CD4-positive, alpha-beta T cell treated with Interleukin-21 for 1 hour (primary cell): ENCODE measurements around the gene IL20RB.
"Not testable (repeated sequence)": the region's sequence is repeated elsewhere in the genome, so short reads cannot be mapped to it uniquely, and the experiment has no call there.

Source experiments
- DNase-seq: peaks from one replicate; pipeline ENCODE4 v3.0.0-alpha.2; 2020

IL20RB gene

GRCh38 chr3:136947477-136947876 is 10.3 kb upstream of the IL20RB start:
- DNase-seq: no peak

GRCh38 chr3:136949146-136949545 is 8.6 kb upstream of the IL20RB start:
- no peak for DNase-seq

GRCh38 chr3:136949708-136950107 is 8.1 kb upstream of the IL20RB start:
- no peak for DNase-seq

GRCh38 chr3:136950623-136951022 is 7.2 kb upstream of the IL20RB start:
- no peak for DNase-seq

DNA sequence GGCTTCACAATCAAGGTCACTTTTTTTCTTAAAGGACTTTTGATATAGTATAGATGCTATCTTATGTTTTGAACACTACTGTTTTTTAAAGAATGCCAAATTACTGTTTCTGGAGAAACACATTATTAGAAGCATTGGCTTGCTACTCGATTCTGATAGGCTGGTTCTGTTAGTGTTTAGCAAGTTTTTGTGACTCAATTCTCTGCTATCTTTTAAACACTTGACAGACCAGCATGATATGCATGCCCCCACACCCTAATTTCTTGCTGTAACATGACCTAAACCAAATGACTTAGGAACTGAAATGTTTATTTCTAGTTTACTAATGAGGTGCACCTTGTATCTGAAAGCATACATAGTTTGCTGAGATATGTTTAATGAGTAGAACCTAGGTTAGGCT is 5.5 kb upstream of the IL20RB start:
- no peak for DNase-seq

DNA sequence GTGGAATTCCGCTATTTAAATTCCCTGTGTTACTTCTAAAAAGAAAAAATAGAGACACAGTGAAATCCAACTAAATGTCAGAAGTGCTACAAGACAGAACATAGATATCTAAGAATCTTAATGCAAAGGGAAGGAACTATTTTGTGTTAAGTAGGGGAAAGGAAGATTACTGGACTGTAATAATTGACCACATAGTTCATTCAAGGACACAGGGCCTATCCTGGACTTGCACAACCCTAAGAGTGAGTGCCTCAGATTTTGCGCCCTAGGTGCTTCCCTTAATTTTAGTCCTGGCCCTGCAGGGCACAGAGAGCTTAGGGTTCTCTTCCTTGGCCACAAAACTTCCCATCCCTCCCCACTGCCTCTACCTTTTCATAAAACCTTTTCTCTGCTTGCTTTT is 3.5 kb upstream of the IL20RB start:
- DNase-seq: no peak

DNA sequence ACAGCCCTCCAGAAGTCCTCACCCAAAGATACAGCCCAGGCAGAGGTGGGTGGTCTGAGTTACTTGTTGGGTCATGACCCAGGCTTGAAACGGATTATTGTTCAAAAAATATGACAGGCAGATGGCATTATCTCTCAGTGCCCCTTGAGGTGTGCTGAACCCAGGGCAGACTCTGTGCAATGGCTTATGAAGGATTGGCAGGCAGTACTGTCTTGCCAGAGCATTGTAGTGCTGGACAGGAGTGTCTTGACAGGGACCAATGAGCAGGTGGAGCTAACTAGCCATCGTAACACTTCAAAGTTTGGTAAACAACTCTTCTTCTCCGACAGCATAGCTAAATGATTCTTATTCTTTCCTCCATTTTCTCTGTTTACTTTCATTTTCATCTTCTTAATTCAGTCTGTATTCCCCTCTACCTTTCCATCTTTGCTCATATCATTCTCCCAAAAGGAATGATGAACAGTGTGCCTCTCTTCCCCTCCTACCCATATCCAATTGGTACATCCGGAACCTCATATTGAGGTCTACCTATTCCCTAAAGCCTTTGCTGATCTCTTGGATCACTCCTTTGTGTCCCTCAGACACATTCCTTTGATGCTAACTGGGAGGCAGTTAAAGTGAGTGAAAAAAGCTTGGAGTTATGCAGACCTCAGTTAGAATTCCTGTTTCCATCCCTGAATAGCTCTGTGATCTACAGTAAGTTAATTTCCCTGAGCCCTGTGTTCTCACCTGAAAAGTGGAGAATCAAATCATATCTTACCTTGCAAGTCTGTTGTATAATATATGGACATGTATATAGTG is 2.6 kb upstream of the IL20RB start:
- DNase-seq: no peak

- DNase-seq: no peak
Measured at GRCh38 chr3:136955813-136956212, 2.0 kb upstream of the IL20RB start.

GRCh38 chr3:136956971-136957370 is 812 bp upstream of the IL20RB start:
- DNase-seq: no peak

GRCh38 chr3:136958939-136959338 is 1.2 kb downstream of the IL20RB start:
- no peak for DNase-seq

DNA sequence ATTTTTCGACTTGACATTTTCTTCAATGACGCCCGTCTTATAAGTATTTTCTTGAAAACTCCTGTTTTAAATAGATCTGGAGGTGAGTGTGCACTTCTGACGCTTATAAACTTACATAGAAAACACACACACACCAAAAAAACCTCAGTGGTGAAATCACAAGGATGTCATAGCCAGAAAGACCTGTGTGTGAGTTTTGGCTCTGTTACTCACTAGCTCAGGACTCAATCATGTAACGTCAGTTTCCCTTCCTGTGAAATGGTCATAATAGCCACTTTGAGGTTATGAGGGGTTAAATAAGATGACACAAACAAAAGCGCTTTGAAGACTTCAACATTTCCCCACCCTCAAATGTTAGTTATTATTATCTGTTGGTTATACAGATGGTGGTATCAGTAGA is 1.8 kb downstream of the IL20RB start:
- DNase-seq: no peak

GRCh38 chr3:136960838-136961836 is 3.4 kb downstream of the IL20RB start:
- no peak for DNase-seq

DNA sequence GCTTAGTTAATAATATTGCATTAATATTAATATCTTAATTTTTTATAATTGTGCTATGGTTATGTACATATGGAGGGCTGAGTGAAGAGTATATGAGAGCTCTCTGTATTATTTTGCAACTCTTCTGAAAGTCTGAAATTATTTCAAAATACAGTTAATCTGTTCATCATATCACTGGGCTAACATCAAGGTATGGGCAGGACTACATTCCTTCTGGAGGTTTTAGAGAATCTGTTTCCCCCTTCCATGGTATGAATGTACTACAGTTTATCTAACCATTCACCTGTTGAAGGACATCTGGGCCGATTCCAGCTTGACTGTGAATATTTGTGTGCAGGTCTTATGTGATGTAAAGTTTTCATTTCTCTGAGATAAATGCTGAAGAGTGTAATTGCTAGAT is 5.1 kb downstream of the IL20RB start:
- no peak for DNase-seq

GRCh38 chr3:136969539-136969938 is 11.8 kb downstream of the IL20RB start:
- DNase-seq: not testable (repeated sequence)

DNA sequence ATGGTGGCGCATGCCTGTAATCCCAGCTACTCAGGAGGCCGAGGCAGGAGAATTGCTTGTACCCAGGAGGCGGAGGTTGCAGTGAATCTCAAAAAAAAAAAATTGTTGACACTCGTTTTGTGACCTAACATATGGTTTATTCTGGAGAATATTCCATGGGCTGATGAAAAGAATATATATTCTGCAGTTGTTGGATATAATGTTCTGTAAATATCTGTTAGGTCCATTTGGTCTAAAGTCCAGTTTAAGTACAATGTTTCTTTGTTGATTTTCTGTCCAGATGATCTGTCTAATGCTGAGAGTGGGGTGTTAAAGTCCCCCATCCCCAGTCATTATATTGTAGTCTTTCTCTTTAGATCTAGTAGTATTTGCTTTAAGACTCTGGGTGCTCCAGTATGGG is 15.6 kb downstream of the IL20RB start:
- no peak for DNase-seq

- DNase-seq: no peak
Measured at GRCh38 chr3:136974670-136975069, 16.9 kb downstream of the IL20RB start.

- no peak for DNase-seq
Measured at GRCh38 chr3:136979204-136979603, 21.4 kb downstream of the IL20RB start.

- no peak for DNase-seq
Measured at GRCh38 chr3:136979684-136980083, 21.9 kb downstream of the IL20RB start.

GRCh38 chr3:136982033-136982432 is 24.2 kb downstream of the IL20RB start:
- no peak for DNase-seq

DNA sequence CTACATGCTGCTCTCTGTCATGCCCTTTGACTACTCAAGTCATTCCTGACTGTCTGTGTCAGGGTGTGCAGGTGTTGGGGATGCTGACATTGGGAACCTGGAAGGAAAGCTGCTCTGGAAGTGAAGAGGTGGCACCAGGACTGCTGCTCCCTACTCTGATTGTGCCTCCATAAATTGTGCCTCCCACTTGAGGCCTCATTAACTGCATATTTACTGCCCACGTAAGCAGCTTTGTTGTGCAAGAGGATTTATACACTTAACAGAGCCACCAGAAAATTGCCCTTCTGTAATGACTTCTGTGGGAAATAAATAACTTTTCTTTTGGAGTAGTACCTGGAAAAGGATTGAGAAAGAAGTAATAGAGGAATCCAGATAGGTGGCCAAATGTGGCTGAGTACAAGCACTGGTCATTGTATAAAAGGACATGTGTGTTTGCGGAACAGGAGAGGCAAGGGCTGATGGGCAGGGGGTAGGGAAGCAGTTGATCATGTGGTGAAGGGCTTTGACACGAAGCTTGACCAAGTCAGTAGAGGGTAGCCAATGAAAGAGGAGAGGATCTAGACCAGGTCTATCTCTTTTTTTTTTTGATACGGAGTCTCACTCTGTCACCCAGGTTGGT is 24.8 kb downstream of the IL20RB start:
- DNase-seq: no peak

DNA sequence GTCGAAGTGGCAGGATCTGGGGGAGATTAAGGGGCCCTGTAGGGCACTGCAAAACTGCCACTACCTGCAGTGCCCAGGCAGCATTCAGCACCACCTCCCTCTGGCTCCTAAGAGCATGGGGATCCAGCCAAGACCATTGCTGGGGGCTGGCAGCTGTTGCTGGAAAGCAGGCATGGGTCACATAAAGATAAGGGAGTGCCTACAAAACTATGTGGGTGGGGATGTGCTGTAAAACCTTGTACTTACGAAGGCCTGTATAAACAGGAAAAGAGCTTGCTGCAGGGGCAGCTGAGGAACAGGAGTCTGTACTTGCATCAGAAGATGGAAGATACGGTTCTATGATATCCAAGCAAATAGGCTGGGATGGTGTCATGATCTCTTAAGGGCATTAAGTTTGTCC is 27.1 kb downstream of the IL20RB start:
- DNase-seq: no peak

- not testable (repeated sequence) for DNase-seq
Measured at GRCh38 chr3:136987398-136987980, 29.7 kb downstream of the IL20RB start.

DNA sequence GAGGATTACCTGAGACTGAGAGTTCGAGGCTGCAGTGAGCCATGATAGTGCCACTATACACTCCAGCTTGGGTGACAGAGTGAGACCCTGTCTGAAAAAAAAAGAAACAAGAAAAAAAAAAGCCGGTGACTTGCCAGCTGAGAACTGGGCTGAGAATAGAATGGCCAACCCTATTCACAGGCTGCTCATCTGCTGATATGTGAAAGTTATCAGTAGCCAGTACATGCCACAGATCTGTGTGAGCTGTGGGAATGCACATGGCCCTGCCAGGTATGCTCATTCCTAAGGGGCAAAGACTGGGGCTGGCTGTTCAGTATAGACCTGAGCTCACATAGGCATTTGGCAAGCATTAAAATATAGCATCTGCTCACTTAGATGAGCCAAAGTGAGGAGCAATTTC is 30.9 kb downstream of the IL20RB start:
- DNase-seq: no peak
